Astrocyte of the cerebellum (primary cell): ENCODE data around the gene CDKAL1.

Experiments
- DNase-seq: peaks from one replicate; pipeline ENCODE4 v3.0.0-alpha.2; 2011; ENCODE audit warnings: low read depth
- H3K4me3 ChIP-seq: 2 replicates; pipeline ENCODE4 v1.5.1; 2011; ENCODE audit warnings: mild to moderate bottlenecking, low read depth, low read length, moderate library complexity
- CTCF ChIP-seq: IDR thresholded peaks from 2 replicates; pipeline ENCODE4 v1.5.1; 2012; ENCODE audit warnings: low read length, low read depth, moderate library complexity, mild to moderate bottlenecking; ENCODE audit errors: missing control alignments
- in situ Hi-C: cut with HindIII; loops from 2 replicates; pipeline ENCODE4 v1.10.0; 2017; ENCODE audit warnings: low sequenced_read_pairs

Gene CDKAL1

GRCh38 chr6:20678831-20679352 is 144.6 kb downstream of the CDKAL1 start:
- in situ Hi-C loops = no loop called here
- no peak overlapping the region for H3K4me3 ChIP-seq
- DNase-seq = no peak
- TF ChIP-seq CTCF = no peak

DNA sequence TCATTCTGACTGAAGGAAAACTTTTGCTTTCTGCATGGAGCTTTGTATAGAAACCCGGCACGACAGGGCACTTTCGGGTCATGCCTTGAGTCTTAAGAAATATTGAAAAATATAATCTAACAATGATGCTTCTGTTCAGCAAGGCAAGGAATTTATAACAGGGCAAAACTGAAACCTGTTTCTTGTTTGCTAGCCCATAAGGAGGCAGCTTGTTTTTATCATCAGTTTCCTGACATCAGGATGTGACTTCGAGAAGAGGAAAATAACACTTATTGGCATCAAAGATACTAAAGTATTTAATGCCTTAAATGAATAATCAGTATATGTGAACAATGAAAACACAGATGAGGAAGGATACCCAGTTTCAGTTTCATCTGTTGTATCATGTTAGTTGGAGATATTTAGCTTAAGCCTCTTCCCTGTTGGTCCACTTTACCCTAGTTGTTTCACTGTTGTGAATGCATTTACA is 146.5 kb downstream of the CDKAL1 start:
- no peak for DNase-seq
- H3K4me3 ChIP-seq = no peak overlapping the region
- no peak for TF ChIP-seq CTCF
- in situ Hi-C loops = no loop called here

- in situ Hi-C loops = no loop called here
- no peak for DNase-seq
- no peak for TF ChIP-seq CTCF
- no peak overlapping the region for H3K4me3 ChIP-seq
Observed at GRCh38 chr6:20681243-20681684, 147.0 kb downstream of the CDKAL1 start.

- in situ Hi-C loops = no loop called here
- TF ChIP-seq CTCF = no peak
- no peak for DNase-seq
Observed at GRCh38 chr6:20684474-20684873, 150.2 kb downstream of the CDKAL1 start.

GRCh38 chr6:20686142-20686541 is 151.9 kb downstream of the CDKAL1 start:
- TF ChIP-seq CTCF = no peak
- H3K4me3 ChIP-seq = no peak overlapping the region
- no peak for DNase-seq
- in situ Hi-C loops = no loop called here

More at GRCh38 chr6:20684474-20684873, 150.2 kb downstream of the CDKAL1 start:
- no peak overlapping the region for H3K4me3 ChIP-seq

- in situ Hi-C loops = no loop called here
- no peak for TF ChIP-seq CTCF
- no peak overlapping the region for H3K4me3 ChIP-seq
- no peak for DNase-seq
Observed at GRCh38 chr6:20687494-20687893, 153.2 kb downstream of the CDKAL1 start.
